K562 (cell line): ENCODE results near the gene COL16A1. TPM values are rescaled to one million over a fixed set of nuclear protein-coding genes. Genes with fewer than 3 reads are reported as not detected.

Source experiments
- ATAC-seq: fragments of 200-7000 bp; cut with Tn5 transposase; 3 replicates; pipeline ENCODE4 v1.9.1; 2020; ENCODE audit warnings: moderate library complexity
- BruUV-seq: library from RNA; stranded (reverse); fragments of 400-500 nt; replicated peaks from 2 replicates; lab custom pipeline; 2021; lab: Mats Ljungman, UMichigan
- CTCF ChIA-PET: fragments of 300-600 bp; formaldehyde crosslinking; extraction: SDS; loops from one replicate; lab custom pipeline; 2021; ENCODE audit warnings: low intra/inter-chr PET ratio; lab: Yijun Ruan, JAX
- POLR2A ChIA-PET: fragments of 300-600, 350-650 bp; sonication (Branson Sonifier 250); formaldehyde crosslinking; extraction: SDS; loops from one replicate; lab custom pipeline; 2021; ENCODE audit warnings: antibody characterized with exemption, inconsistent platforms; lab: Yijun Ruan, JAX
- DNase-seq, 4 experiments: peaks; one replicate each; pipeline versions ENCODE4 v3.0.0 to v3.0.0-alpha.2; 2011 to 2018; ENCODE audit warnings: low spot score in 3 of 4, mixed read lengths in 3 of 4; ENCODE audit errors: extremely low read depth in 1 of 4
- FAIRE-seq: peaks from 2 replicates; lab custom pipeline; 2011; peaks lifted over from hg19 to GRCh38; lab: Jason Lieb, UNC
- H2AFZ ChIP-seq: 2 replicates; pipeline ENCODE4 v1.6.0; 2011; ENCODE audit warnings: low read depth, low read length, control low read depth, inconsistent platforms
- H3K27ac ChIP-seq: fragments of 200-600 bp; 3 replicates; pipeline ENCODE4 v1.8.0; 2011; ENCODE audit warnings: low read depth, mild to moderate bottlenecking, control low read depth, inconsistent platforms, low read length, moderate library complexity, mixed read lengths; ENCODE audit errors: extremely low read depth
- H3K27me3 ChIP-seq, 2 experiments: fragments of 300-600 bp in 1 of 2; 2 replicates in 1 of 2; 3 replicates in 1 of 2; pipeline versions ENCODE4 v1.6.0 to v1.8.0; 2011; ENCODE audit warnings: inconsistent platforms in 2 of 2, low read length in 2 of 2, mild to moderate bottlenecking in 1 of 2, mixed read lengths in 1 of 2, moderate library complexity in 1 of 2; ENCODE audit not compliant: control insufficient read depth in 2 of 2, insufficient read depth in 2 of 2
- H3K36me3 ChIP-seq: fragments of 300-600 bp; 3 replicates; pipeline ENCODE4 v1.8.0; 2011; ENCODE audit warnings: mild to moderate bottlenecking, low read length, inconsistent platforms; ENCODE audit not compliant: control insufficient read depth, insufficient read depth
- H3K4me1 ChIP-seq, 2 experiments: fragments of 200-600 bp in 1 of 2; replicated peaks in 1 of 2; 2 replicates in 1 of 2; 3 replicates in 1 of 2; pipeline versions ENCODE4 v1.5.1 to v1.8.0; 2011; ENCODE audit warnings: inconsistent platforms in 2 of 2, low read length in 2 of 2, mild to moderate bottlenecking in 1 of 2, mixed read lengths in 1 of 2, moderate library complexity in 1 of 2; ENCODE audit not compliant: control insufficient read depth in 2 of 2, insufficient read depth in 2 of 2
- H3K4me2 ChIP-seq: 2 replicates; pipeline ENCODE4 v1.6.1; 2011; ENCODE audit warnings: low read length, control low read depth, inconsistent platforms, mixed read lengths; ENCODE audit not compliant: insufficient read depth
- H3K4me3 ChIP-seq: fragments of 200-600 bp; sonication (generic), shearing (Covaris generic); 2 replicates; pipeline ENCODE4 v1.5.1; 2016; ENCODE audit warnings: control low read depth, inconsistent platforms
- H3K79me2 ChIP-seq: fragments of 200-600 bp; 3 replicates; pipeline ENCODE4 v1.8.0; 2011; ENCODE audit warnings: low read length, inconsistent platforms; ENCODE audit not compliant: control insufficient read depth, insufficient read depth
- H3K9ac ChIP-seq, 2 experiments: 2 replicates each; pipeline versions ENCODE4 v1.6.0 to v1.6.1; 2011; ENCODE audit warnings: low read depth in 2 of 2, low read length in 2 of 2, control low read depth in 1 of 2, inconsistent platforms in 1 of 2, mild to moderate bottlenecking in 1 of 2, mixed read lengths in 1 of 2; ENCODE audit not compliant: insufficient read depth in 1 of 2
- H3K9me1 ChIP-seq: one replicate; pipeline ENCODE4 v1.6.0; 2011; ENCODE audit warnings: inconsistent platforms, mild to moderate bottlenecking, low read length, moderate library complexity; ENCODE audit not compliant: control insufficient read depth, insufficient read depth
- H3K9me3 ChIP-seq: replicated peaks from 2 replicates; pipeline ENCODE4 v1.5.1; 2011; ENCODE audit warnings: low read depth, low read length, inconsistent platforms; ENCODE audit not compliant: control insufficient read depth, insufficient read depth
- H4K20me1 ChIP-seq: replicated peaks from 2 replicates; pipeline ENCODE4 v1.6.1; 2011; ENCODE audit warnings: low read length, inconsistent platforms, mixed read lengths; ENCODE audit not compliant: control insufficient read depth, insufficient read depth
- GABPB1 ChIP-seq: sonication (generic); formaldehyde crosslinking; IDR thresholded peaks from 2 replicates; pipeline ENCODE4 v1.8.0; 2022; ENCODE audit warnings: mild to moderate bottlenecking, missing genetic modification reagents
- HMG20A ChIP-seq: fragments of 450-650 bp; formaldehyde crosslinking; conservative IDR thresholded peaks from 2 replicates; pipeline ENCODE4 v1.4.0; 2020; ENCODE audit warnings: mild to moderate bottlenecking, mixed read lengths
- ILK ChIP-seq: fragments of 450-650 bp; IDR thresholded peaks from 2 replicates; pipeline ENCODE4 v1.6.1; 2016; ENCODE audit warnings: missing genetic modification characterization, low read depth, mild to moderate bottlenecking, missing compliant biosample characterization, moderate library complexity, borderline replicate concordance
- IRF2 ChIP-seq: sonication (generic); formaldehyde crosslinking; IDR thresholded peaks from 2 replicates; pipeline ENCODE4 v1.8.1; 2022; ENCODE audit warnings: mild to moderate bottlenecking, missing genetic modification reagents
- MTA1 ChIP-seq: fragments of 450-650 bp; IDR thresholded peaks from 2 replicates; pipeline ENCODE4 v1.6.1; 2017; ENCODE audit warnings: borderline replicate concordance
- POLR2AphosphoS5 ChIP-seq: IDR thresholded peaks from 2 replicates; pipeline ENCODE4 v1.6.1; 2011; ENCODE audit warnings: mild to moderate bottlenecking, low read depth, low read length, moderate library complexity; ENCODE audit not compliant: control insufficient read depth, insufficient read depth
- POLR2G ChIP-seq: fragments of 200-400 bp; formaldehyde crosslinking; IDR thresholded peaks from 2 replicates; pipeline ENCODE4 v1.6.1; 2017; ENCODE audit warnings: low read depth, mild to moderate bottlenecking, antibody characterized with exemption, low read length, moderate library complexity
- SRSF7 ChIP-seq: fragments of 200-400 bp; formaldehyde crosslinking; optimal IDR thresholded peaks from 2 replicates; pipeline ENCODE3; 2017; ENCODE audit warnings: mild to moderate bottlenecking, low read depth, low read length
- TRIM24 ChIP-seq, 2 experiments: fragments of 450-650 bp; IDR thresholded peaks; 2 replicates each; pipeline ENCODE4 v1.6.1; 2016
- ZNF263 ChIP-seq: sonication (generic); formaldehyde crosslinking; IDR thresholded peaks from 2 replicates; pipeline ENCODE4 v1.8.0; 2022; ENCODE audit warnings: mild to moderate bottlenecking, missing genetic modification reagents, borderline replicate concordance
- ZNF347 ChIP-seq: fragments of 450-650 bp; formaldehyde crosslinking; IDR thresholded peaks from 2 replicates; pipeline ENCODE4 v1.4.0; 2020; ENCODE audit warnings: low read depth, mild to moderate bottlenecking, moderate library complexity
- ZNF77 ChIP-seq: fragments of 250-450 bp; sonication (Bioruptor Pico); IDR thresholded peaks from 2 replicates; pipeline ENCODE4 v1.5.0; 2020
- WGBS: fragments of 100-300 bp; shearing (Covaris generic); methylation state at CpG from one replicate; pipeline ENCODE4 v1.1.6; 2016; ENCODE audit warnings: low coverage, mixed read lengths; ENCODE audit not compliant: insufficient coverage; ENCODE audit errors: missing lambda C conversion rate; 5-methylcytosine and 5-hydroxymethylcytosine counted together
- in situ Hi-C: fragments of 300-500 bp; cut with MboI; formaldehyde crosslinking; loops from 4 replicates; pipeline ENCODE4 v1.15.0; 2018; ENCODE audit warnings: inconsistent platforms, mixed read lengths
- intact Hi-C: fragments of 100-400 bp; cut with micrococcal nuclease; formaldehyde crosslinking; loops from 2 replicates; pipeline ENCODE4 v1.14.2; 2022
- polyA plus RNA-seq, 8 experiments: library from polyadenylated mRNA; depleted of rRNA in 4 of 8; stranded (reverse) in 5 of 8; unstranded in 3 of 8; fragments of >200 nt; fragmentation: Nextera tagmentation in 2 of 8; fragmentation: Illumina TruSeq in 1 of 8; extraction: Ambion mirVana in 2 of 8; extraction: Trizol in 1 of 8; gene quantifications; 2 replicates each; pipeline versions ENCODE4 v1.2.1 to v1.2.3, GENCODE V29; 2011 to 2014; ENCODE audit warnings: inconsistent platforms in 1 of 8, missing spikeins in 1 of 8
- total RNA-seq, 7 experiments: library from RNA; depleted of rRNA in 6 of 7; stranded (reverse); fragments of >200 nt in 6 of 7; fragmentation: Illumina TruSeq in 2 of 7; extraction: Trizol in 2 of 7; gene quantifications; 2 replicates each; pipeline versions ENCODE4 v1.2.1 to v1.2.3, GENCODE V29; 2011 to 2021; ENCODE audit warnings: low replicate concordance in 1 of 7
- TF ChIP-seq, protein P1 (sequence below): sonication (generic); formaldehyde crosslinking; IDR thresholded peaks from 2 replicates; pipeline ENCODE4 v1.8.0; 2022; ENCODE audit warnings: missing genetic modification reagents, mild to moderate bottlenecking, borderline replicate concordance
- TF ChIP-seq, protein P2 (sequence below), 2 experiments: fragments of 450-650 bp in 1 of 2; sonication (generic) in 1 of 2; formaldehyde crosslinking in 1 of 2; IDR thresholded peaks in 1 of 2; conservative IDR thresholded peaks in 1 of 2; 2 replicates each; pipeline versions ENCODE4 v1.6.1 to v1.8.1; 2016 to 2023; ENCODE audit warnings: mild to moderate bottlenecking in 2 of 2, moderate library complexity in 2 of 2, inconsistent platforms in 1 of 2, missing genetic modification reagents in 1 of 2

Gene COL16A1
- total and polyA plus RNA-seq, 9 of the 15 experiments (the other 6 are each of a cell fraction or from before 2014, with no cell fraction given), result 0.11 to 0.60 (median 0.11) TPM; not detected in 6

DNA sequence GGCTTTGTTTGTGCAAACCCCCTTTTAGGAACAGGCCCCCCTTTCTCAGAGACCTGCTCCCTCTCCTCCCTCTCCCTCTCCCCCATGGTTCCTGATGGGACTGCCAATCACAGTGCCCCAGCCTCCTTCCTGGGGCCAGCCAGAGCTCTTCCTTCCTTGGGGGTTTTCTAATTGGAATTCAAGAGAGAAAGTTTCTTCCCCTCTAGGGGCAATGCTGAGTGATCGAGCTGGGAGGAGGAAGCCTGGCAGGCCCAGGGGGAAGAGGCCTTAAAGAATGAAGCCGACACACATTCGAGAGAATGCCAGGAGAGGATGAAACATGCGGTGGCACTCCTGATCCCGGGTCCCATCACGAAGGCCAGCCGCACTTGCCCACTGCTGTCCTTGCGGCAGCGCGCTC is 21.3 kb upstream of the COL16A1 start:
- CTCF ChIA-PET, result no interaction called here
- FAIRE-seq, result no peak
- Histone ChIP-seq H3K36me3 (no peaks in the 10 kb centered on the region), H3K4me2 (no peak overlapping the region), H4K20me1 (peaks cover 36% of the 10 kb centered on the region), H2AFZ (no peak overlapping the region), H3K9me3 (no peaks in the 10 kb centered on the region), H3K4me3 (no peak overlapping the region), H3K4me1 (peaks cover 0 to 13% of the 10 kb centered on the region in 2 experiments; a peak in 1 of 5 replicates), H3K79me2 (no peaks in the 10 kb centered on the region), H3K27ac (no peak overlapping the region), H3K9ac (no peak overlapping the region)
- DNase-seq, result no peak
- no TSS peak for BruUV-seq
- ATAC-seq, result no peak
- TF ChIP-seq ZNF347, result no peak
- TF ChIP-seq, protein P1, sequence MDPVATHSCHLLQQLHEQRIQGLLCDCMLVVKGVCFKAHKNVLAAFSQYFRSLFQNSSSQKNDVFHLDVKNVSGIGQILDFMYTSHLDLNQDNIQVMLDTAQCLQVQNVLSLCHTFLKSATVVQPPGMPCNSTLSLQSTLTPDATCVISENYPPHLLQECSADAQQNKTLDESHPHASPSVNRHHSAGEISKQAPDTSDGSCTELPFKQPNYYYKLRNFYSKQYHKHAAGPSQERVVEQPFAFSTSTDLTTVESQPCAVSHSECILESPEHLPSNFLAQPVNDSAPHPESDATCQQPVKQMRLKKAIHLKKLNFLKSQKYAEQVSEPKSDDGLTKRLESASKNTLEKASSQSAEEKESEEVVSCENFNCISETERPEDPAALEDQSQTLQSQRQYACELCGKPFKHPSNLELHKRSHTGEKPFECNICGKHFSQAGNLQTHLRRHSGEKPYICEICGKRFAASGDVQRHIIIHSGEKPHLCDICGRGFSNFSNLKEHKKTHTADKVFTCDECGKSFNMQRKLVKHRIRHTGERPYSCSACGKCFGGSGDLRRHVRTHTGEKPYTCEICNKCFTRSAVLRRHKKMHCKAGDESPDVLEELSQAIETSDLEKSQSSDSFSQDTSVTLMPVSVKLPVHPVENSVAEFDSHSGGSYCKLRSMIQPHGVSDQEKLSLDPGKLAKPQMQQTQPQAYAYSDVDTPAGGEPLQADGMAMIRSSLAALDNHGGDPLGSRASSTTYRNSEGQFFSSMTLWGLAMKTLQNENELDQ (CRISPR knock-in tag), result no peak
- no peak for TF ChIP-seq ILK
- TF ChIP-seq HMG20A (CRISPR knock-in tag), result no peak
- TF ChIP-seq POLR2AphosphoS5, result no peak
- TF ChIP-seq SRSF7, result no peak
- no peak for TF ChIP-seq ZNF77 (CRISPR knock-in tag)
- no peak for TF ChIP-seq TRIM24 (IDR thresholded peaks at IDR 0.05)
- no peak for TF ChIP-seq IRF2 (CRISPR knock-in tag)
- no peak for TF ChIP-seq POLR2G
- TF ChIP-seq GABPB1 (CRISPR knock-in tag), result no peak
- TF ChIP-seq ZNF263 (CRISPR knock-in tag), result no peak
- TF ChIP-seq MTA1, result no peak
- TF ChIP-seq, protein P2, sequence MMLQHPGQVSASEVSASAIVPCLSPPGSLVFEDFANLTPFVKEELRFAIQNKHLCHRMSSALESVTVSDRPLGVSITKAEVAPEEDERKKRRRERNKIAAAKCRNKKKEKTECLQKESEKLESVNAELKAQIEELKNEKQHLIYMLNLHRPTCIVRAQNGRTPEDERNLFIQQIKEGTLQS (IDR thresholded peaks at IDR 0.05), result no peak
- TF ChIP-seq, protein P2 (CRISPR knock-in tag; conservative IDR thresholded peaks at IDR 0.05), result no peak
- TF ChIP-seq, all 486 proteins: peak for 0
- intact Hi-C loops (no loop called here), in situ Hi-C loops (no loop called here)
- POLR2A ChIA-PET, result interaction anchor here (0.6 to 2.6 kb wide), 4 partner anchors 8 to 293 kb away, joined by 3 to 11 read pairs (median 6); no protein-coding TSS in a partner anchor
- H3K9me1 ChIP-seq, result no peaks in the 10 kb centered on the region
- H3K27me3 ChIP-seq, result peaks cover 35 to 72% of the 10 kb centered on the region in 2 experiments
- WGBS, result 15% methylated on average over 10 of the region's 10 CpGs
